C4-2B (cell line): ENCODE results near the gene PINK1.
A peak's percentile ranks its signal among the peaks of the same experiment; 100 is the strongest.

Experiments used
- H3K27ac ChIP-seq: fragments of 450-650 bp; 2 replicates; pipeline ENCODE4 v1.5.1; 2017
- CTCF ChIP-seq: fragments of 450-650 bp; conservative IDR thresholded peaks from 2 replicates; pipeline ENCODE4 v1.5.1; 2017; ENCODE audit warnings: mild to moderate bottlenecking
- ZFX ChIP-seq: fragments of 450-650 bp; IDR thresholded peaks from 2 replicates; pipeline ENCODE4 v1.6.1; 2017

The PINK1 gene

GRCh38 chr1:20636785-20637347 lies 3.6 kb downstream of the PINK1 start:
- TF ChIP-seq CTCF (no peak), ZFX (no peak)
- no peak overlapping the region for H3K27ac ChIP-seq

- no peak overlapping the region for H3K27ac ChIP-seq
These were observed 6.9 kb downstream of the PINK1 start for GRCh38 chr1:20640183-20640597.

GRCh38 chr1:20641975-20642374 lies 8.7 kb downstream of the PINK1 start:
- TF ChIP-seq ZFX (no peak), CTCF (no peak)
- no peak overlapping the region for H3K27ac ChIP-seq

More at GRCh38 chr1:20640183-20640597, 6.9 kb downstream of the PINK1 start:
- TF ChIP-seq CTCF = peak; percentile 79
- no peak for TF ChIP-seq ZFX

GRCh38 chr1:20643080-20643479 lies 9.8 kb downstream of the PINK1 start:
- H3K27ac ChIP-seq = no peak overlapping the region
- TF ChIP-seq CTCF = no peak
- TF ChIP-seq ZFX = no peak

- no peak overlapping the region for H3K27ac ChIP-seq
- no peak for TF ChIP-seq ZFX
- TF ChIP-seq CTCF = no peak
These were observed 11.2 kb downstream of the PINK1 start for GRCh38 chr1:20644416-20644815.

GRCh38 chr1:20645414-20645813 lies 12.2 kb downstream of the PINK1 start:
- TF ChIP-seq CTCF = no peak
- TF ChIP-seq ZFX = no peak
- H3K27ac ChIP-seq = no peak overlapping the region

GRCh38 chr1:20648438-20648837 lies 15.2 kb downstream of the PINK1 start:
- no peak overlapping the region for H3K27ac ChIP-seq
- no peak for TF ChIP-seq CTCF
- TF ChIP-seq ZFX = no peak
